Measurements from ENCODE around the gene MAMDC4.
"Not testable (repeated sequence)": the region's sequence is repeated elsewhere in the genome, so short reads cannot be mapped to it uniquely, and the experiment has no call there.

The MAMDC4 gene

DNA sequence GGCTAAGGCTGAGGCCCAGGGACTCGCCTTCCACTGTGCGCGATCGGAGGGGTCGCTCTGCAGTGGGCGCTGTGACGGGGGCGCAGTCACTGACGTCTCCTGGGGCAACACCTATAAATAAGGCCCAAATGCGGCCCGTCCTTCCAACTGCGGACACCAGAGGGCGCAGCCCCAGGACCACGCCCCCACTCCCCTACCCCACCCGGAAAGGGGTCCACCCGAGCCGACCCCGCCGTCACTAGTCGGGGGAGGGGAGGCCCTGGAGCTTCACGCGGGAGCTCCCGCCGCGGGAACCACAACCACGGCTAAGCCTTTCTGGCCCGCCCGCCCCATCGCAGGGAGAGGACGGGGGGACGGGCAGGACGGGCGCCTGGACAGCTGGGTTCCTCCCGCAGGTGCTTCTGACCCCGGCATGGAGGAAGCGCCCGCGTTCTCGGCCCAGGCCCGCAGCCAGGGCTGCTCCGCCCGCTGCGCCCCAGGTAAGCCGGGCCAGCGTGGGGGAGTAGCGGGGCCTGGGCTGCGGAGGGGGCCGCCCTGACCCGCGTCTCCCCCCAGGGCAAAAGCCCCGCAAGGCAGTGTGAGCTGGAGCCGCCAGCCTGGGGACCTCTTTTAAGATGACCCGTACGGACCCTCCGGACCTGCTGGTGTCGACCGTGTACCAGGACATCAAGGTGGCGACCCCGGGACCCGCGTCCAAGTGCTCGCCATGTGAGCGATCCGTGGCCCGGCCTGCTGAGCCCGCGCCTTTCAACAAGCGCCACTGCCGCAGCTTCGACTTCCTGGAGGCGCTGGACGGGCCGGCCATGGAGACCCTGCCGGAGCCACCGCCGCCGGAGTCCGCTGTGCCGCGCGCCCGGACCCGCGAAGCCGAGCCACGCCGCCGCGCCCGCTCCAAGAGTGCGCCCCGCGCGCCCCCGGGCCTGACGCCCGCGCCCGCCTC lies 8.1 kb upstream of the MAMDC4 start:
- not testable (repeated sequence) for H3K27ac ChIP-seq (ENCODE audit: low read length); H3K4me3 ChIP-seq (ENCODE audit: low read length); H3K27me3 ChIP-seq (ENCODE audit: control insufficient read depth, insufficient read depth, low read length); H3K9me3 ChIP-seq (ENCODE audit: control insufficient read depth, low read depth, low read length); H3K9ac ChIP-seq (ENCODE audit: low read length)
- H3K4me1 ChIP-seq (ENCODE audit: control insufficient read depth, low read depth, low read length) = peaks cover 19% of the 10 kb centered on the region
- peaks cover 10% of the 10 kb centered on the region for H3K36me3 ChIP-seq (ENCODE audit: control insufficient read depth, low read depth, low read length)

DNA sequence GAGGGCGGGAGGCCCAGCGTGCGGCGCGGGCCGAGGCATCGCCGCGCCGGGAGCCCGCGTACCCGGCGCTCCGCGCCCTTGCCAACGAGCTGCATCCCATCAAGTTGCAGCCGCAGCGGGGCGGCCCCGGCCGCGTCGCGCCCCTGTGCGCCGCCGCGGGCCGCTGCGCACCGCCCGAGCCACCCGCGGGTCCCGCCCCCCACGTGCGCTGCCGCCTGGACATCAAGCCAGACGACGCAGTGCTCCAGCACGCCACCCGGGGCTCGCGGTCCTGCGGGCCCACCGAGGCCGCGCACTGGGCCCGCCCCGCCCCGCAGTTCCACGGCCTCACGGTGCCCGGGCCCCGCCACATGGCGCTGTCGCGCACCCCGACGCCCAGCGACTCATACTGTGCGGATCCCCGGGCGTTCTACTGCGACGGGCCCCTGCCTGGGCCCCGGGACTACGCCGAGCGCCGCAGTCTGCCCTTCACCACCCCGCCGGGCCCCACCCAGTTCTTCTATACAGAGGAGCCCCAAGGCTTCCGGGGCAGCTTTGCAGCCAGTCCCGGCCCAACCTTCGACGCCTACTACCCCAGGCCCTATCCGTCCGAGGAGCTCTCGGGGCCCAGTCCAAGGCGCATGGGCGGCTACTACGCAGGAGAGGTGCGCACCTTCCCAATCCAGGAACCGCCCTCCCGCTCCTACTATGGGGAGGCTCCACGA lies 7.2 kb upstream of the MAMDC4 start:
- Histone ChIP-seq H3K27ac (ENCODE audit: low read length) (no peak overlapping the region), H3K36me3 (ENCODE audit: control insufficient read depth, low read depth, low read length) (peaks cover 3% of the 10 kb centered on the region), H3K27me3 (ENCODE audit: control insufficient read depth, insufficient read depth, low read length) (no peaks in the 10 kb centered on the region), H3K9ac (ENCODE audit: low read length) (no peak overlapping the region), H3K4me3 (ENCODE audit: low read length) (no peak overlapping the region), H3K4me1 (ENCODE audit: control insufficient read depth, low read depth, low read length) (peaks cover 20% of the 10 kb centered on the region), H3K9me3 (ENCODE audit: control insufficient read depth, low read depth, low read length) (no peaks in the 10 kb centered on the region)

DNA sequence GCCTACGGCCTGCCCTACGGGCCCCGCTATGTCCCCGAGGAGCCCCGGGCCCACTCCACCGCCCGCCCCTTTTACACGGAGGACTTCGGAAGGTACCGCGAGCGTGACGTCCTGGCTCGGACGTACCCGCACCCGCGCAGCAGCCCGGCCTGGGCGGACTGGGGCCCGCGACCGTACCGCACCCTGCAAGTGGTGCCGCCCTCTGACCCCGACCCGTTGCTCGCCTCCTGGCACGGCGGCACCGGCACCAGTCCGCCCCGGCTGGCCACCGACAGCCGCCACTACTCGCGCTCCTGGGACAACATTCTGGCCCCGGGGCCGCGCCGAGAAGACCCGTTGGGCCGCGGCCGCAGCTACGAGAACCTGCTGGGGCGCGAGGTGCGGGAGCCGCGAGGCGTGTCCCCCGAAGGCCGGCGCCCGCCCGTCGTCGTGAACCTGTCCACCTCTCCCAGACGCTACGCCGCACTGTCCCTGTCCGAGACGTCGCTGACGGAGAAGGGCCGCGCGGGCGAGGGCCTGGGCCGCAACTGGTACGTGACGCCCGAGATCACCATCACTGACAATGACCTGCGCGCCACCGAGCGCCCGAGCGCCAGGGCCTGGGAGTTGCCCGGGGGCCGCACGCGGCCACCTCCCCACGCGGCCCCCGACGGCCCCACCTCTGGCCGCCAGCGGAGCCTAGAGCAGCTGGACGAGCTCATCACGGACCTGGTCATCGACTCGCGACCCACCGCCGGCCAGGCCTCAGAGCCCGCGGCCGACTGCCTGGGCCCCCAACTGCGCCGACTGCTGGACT lies 6.5 kb upstream of the MAMDC4 start:
- no peak overlapping the region for H3K4me3 ChIP-seq (ENCODE audit: low read length)
- no peak overlapping the region for H3K27ac ChIP-seq (ENCODE audit: low read length)
- H3K9me3 ChIP-seq (ENCODE audit: control insufficient read depth, low read depth, low read length) = no peaks in the 10 kb centered on the region
- peaks cover 19% of the 10 kb centered on the region for H3K4me1 ChIP-seq (ENCODE audit: control insufficient read depth, low read depth, low read length)
- no peaks in the 10 kb centered on the region for H3K27me3 ChIP-seq (ENCODE audit: control insufficient read depth, insufficient read depth, low read length)
- H3K36me3 ChIP-seq (ENCODE audit: control insufficient read depth, low read depth, low read length) = peaks cover 2% of the 10 kb centered on the region
- H3K9ac ChIP-seq (ENCODE audit: low read length) = no peak overlapping the region

DNA sequence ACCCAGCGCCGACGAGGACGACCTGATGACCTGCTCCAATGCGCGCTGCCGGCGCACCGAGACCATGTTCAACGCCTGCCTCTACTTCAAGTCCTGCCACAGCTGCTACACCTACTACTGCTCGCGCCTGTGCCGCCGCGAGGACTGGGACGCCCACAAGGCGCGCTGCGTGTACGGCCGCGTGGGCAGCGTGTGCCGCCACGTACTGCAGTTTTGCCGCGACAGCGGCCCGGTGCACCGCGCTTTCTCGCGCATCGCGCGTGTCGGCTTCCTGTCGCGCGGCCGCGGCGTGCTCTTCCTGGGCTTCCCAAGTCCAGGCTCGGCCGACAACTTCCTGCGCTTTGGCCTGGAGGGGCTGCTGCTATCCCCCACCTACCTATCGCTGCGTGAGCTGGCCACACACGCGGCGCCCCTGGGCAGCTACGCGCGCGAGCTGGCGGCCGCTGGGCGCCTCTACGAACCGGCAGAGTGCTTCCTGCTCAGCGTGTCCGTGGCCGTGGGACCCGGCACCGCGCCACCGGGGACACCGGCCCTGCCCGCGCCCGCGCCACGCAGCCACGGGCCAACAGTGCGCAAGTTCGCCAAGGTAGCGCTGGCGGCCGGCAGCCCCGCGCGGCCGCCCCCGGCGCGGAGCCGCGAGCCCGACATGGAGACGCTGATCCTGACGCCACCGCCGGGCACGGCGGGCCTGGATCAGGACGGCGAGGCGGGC lies 5.6 kb upstream of the MAMDC4 start:
- H3K4me1 ChIP-seq (ENCODE audit: control insufficient read depth, low read depth, low read length) = peaks cover 11% of the 10 kb centered on the region
- H3K9me3 ChIP-seq (ENCODE audit: control insufficient read depth, low read depth, low read length) = no peaks in the 10 kb centered on the region
- no peak overlapping the region for H3K27ac ChIP-seq (ENCODE audit: low read length)
- H3K36me3 ChIP-seq (ENCODE audit: control insufficient read depth, low read depth, low read length) = peaks cover 4% of the 10 kb centered on the region
- no peak overlapping the region for H3K9ac ChIP-seq (ENCODE audit: low read length)
- H3K4me3 ChIP-seq (ENCODE audit: low read length) = no peak overlapping the region
- H3K27me3 ChIP-seq (ENCODE audit: control insufficient read depth, insufficient read depth, low read length) = no peaks in the 10 kb centered on the region

DNA sequence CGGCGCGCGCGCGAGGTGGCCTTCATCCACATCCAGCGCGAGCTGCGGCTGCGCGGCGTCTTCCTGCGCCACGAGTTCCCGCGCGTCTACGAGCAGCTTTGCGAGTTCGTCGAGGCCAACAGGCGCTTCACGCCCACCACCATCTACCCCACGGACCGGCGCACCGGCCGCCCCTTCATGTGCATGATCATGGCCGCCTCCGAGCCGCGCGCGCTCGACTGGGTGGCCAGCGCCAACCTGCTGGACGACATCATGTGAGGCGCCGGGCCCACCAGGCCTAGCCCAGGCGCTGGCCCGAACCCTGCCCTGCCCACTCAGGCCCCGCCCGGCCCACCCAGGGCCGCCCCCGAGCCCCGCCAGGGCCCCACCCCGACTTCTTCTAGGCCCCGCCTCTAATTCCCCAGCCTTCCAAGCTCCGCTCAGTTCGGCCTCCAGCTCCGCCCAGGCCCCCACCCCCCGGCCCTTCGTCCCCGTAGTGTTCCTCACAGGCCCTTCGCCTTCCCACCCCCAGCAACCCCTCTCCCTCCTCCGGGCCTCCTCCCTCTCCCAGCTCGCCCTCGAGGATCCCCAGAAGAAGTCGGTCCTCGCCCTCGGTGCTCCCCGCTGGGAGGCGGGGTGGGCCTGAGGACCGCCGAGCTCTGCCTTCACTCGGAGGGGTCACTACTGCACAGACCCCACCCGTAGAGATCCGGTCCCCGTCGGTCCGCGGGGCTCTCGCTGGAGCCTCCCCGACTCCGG lies 4.9 kb upstream of the MAMDC4 start:
- Histone ChIP-seq H3K9me3 (ENCODE audit: control insufficient read depth, low read depth, low read length) (no peaks in the 10 kb centered on the region), H3K9ac (ENCODE audit: low read length) (peak overlapping the region; percentile 74), H3K4me1 (ENCODE audit: control insufficient read depth, low read depth, low read length) (peaks cover 6% of the 10 kb centered on the region), H3K36me3 (ENCODE audit: control insufficient read depth, low read depth, low read length) (peaks cover 4% of the 10 kb centered on the region), H3K27ac (ENCODE audit: low read length) (no peak overlapping the region), H3K4me3 (ENCODE audit: low read length) (peak overlapping the region; percentile 90), H3K27me3 (ENCODE audit: control insufficient read depth, insufficient read depth, low read length) (no peaks in the 10 kb centered on the region)

DNA sequence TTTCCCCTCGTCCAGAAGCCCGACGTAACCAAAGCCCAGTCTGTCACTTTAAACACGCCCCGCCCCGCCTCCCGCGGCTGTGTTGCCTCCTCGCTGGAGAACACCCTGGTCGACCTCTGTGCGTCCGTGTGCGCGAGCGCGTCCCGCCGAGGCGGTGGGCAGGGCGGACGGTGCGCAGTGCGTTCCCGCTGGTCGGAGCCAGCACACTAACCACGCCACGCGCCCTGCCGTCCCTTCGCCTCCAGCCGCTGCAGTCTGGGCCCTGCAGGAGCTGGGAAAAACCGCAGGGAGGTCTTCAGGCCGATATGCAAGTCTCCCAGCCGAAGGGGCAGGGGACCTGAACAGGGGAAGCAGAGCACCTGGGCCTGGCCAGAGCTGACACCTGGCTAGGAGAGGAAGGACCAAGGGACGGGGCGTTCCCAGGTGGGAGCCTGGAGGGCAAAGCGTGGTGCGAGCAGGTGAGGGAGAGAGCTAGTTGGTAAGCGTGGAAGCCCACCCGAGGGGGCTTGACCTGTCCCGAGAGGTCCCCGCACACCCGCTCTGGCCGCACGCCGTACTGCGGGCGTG lies 4.2 kb upstream of the MAMDC4 start:
- Histone ChIP-seq H3K36me3 (ENCODE audit: control insufficient read depth, low read depth, low read length) (peaks cover 4% of the 10 kb centered on the region), H3K9me3 (ENCODE audit: control insufficient read depth, low read depth, low read length) (no peaks in the 10 kb centered on the region), H3K9ac (ENCODE audit: low read length) (peak overlapping the region; percentile 74), H3K27ac (ENCODE audit: low read length) (no peak overlapping the region), H3K27me3 (ENCODE audit: control insufficient read depth, insufficient read depth, low read length) (no peaks in the 10 kb centered on the region), H3K4me3 (ENCODE audit: low read length) (peak overlapping the region; percentile 90), H3K4me1 (ENCODE audit: control insufficient read depth, low read depth, low read length) (peaks cover 6% of the 10 kb centered on the region)

DNA sequence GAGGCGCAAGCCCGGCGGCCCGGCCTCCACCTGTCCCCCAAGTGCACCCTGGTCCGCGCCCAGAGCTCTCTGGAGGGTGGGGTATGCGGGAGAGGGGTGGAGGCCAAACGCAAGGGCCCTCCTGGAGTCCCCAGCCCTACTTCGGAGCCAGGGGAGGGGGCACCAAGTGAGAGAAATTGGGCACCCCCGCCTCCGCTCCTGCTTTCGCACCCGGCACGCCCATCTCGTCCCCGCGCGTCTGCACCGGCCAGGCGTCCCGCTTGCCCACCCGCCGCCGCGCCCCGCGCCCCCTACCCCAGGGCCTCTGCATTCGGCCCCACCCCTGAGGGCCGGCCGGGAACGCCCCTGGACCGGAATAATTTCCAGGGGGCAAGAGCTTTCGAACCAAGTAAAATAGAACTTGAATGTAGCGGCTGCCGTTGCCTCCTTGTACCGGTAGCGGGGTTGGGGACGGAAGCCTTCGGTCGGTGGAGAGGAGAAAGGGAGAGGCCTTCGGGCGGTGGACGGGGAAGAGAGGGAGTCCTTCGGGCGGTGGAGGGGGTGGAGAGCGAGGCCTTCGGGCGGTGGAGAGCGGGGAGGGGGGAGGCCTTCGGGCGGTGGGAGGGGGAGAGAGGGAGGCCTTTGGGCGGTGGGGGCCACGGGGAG lies 3.6 kb upstream of the MAMDC4 start:
- H3K4me3 ChIP-seq (ENCODE audit: low read length) = peak overlapping the region; percentile 90
- peaks cover 6% of the 10 kb centered on the region for H3K4me1 ChIP-seq (ENCODE audit: control insufficient read depth, low read depth, low read length)
- H3K27ac ChIP-seq (ENCODE audit: low read length) = no peak overlapping the region
- no peaks in the 10 kb centered on the region for H3K27me3 ChIP-seq (ENCODE audit: control insufficient read depth, insufficient read depth, low read length)
- H3K36me3 ChIP-seq (ENCODE audit: control insufficient read depth, low read depth, low read length) = peaks cover 4% of the 10 kb centered on the region
- H3K9me3 ChIP-seq (ENCODE audit: control insufficient read depth, low read depth, low read length) = no peaks in the 10 kb centered on the region
- H3K9ac ChIP-seq (ENCODE audit: low read length) = peak overlapping the region; percentile 74

DNA sequence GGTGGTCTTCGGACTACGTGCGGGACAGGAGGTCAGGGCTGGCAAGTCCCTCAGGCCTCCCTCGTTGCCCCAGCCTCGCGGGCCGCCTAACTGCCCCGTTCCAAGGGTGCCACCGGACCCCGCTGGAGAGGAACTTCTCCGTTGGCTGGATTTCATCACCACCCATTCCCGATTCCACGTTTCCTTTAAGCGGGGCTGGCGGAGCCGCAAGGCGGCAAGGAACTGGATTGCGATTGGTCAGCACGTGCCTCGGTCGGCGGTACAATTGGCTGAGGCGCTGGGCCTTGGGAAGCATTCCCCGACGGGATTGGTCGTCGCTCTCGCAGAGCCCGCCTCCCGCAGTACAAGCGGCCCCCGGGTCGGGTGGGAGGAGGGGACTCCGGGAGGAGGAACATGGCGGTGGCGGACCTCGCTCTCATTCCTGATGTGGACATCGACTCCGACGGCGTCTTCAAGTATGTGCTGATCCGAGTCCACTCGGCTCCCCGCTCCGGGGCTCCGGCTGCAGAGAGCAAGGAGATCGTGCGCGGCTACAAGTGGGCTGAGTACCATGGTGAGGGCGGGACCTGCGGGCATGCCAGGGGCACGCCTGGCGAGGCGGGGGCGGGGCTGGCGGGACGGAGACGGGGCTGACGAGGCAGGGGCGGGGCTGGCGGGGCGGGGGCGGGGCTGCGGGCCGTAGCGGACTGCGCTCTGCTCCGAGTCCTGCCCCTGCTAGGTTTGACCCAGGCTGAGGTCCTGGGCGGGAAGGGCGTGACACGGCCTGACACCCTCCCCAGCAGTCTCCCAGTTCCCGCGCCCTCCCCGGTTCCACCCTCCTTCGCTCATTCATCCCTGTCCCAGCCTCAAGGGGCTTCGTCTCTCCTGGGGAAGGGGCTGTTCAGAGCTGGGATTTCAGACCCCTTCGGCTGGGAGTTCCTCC lies 2.8 kb upstream of the MAMDC4 start, which contains the start of gene PHPT1:
Gene PHPT1, plus strand, starts transcription at position 372 of the 922 bp plus-strand sequence. Its CDS starts 22 bp downstream, at position 394.
- peak within 1 kb of the TSS; percentile 74 for H3K9ac ChIP-seq (ENCODE audit: low read length)
- peak within 1 kb of the TSS; percentile 90 for H3K27ac ChIP-seq (ENCODE audit: low read length)
- peak within 1 kb of the TSS; percentile 90 for H3K4me3 ChIP-seq (ENCODE audit: low read length)
- peaks cover 4% of the 10 kb centered on the region for H3K36me3 ChIP-seq (ENCODE audit: control insufficient read depth, low read depth, low read length)
- H3K4me1 ChIP-seq (ENCODE audit: control insufficient read depth, low read depth, low read length) = peaks cover 6% of the 10 kb centered on the region
- no peaks in the 10 kb centered on the region for H3K9me3 ChIP-seq (ENCODE audit: control insufficient read depth, low read depth, low read length)
- no peaks in the 10 kb centered on the region for H3K27me3 ChIP-seq (ENCODE audit: control insufficient read depth, insufficient read depth, low read length)
